ENCODE measurements around the gene MANSC1.

MANSC1 gene

DNA sequence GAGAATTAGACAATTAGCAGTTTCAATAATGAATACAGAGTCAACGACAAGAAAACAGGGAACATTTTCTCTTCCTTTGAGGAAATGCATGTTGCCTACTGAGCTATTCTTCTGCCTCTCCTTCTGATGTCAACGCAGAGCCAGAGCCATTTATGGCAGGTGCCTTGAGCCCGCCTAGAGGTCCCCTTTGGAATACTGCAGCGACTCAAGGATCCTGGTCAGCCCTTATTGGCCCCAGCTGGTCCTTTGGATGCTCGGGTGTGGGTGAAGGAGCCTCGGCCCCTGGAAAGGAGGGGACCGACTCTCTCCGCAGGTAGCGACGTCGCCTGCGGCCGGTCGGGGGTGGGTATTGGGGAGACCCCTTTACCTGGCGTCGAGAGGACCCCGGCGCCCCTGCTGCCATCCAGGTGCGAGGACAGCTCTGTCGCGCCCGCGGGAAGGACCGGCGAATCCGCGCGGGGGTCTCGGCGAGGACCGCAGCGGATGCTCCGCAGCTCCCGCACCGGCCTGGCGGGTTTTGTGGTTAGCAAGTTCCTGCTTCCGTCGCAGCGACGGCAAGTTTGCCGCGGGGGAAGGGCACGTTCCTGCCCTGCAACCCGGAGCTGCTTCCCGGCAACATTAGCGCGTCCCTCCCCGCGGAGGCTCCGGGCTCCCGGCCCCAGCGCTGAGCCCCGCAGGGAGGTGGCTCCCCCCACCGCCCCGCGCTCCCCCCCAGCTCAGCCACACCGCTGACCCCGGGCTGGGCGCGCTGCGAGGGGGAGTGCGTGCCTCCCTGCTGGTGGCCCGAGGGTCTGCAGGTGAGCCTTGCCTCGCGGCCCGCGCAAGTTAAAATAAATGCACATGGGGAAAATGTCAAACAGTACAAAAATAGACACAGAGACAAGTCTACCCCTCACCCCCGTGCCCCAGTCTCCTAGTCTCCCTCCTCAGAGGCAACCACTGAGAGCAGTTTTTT is at the start of gene MANSC1:
MANSC1 (minus strand) TSS at position 532 of the 955 bp plus-strand sequence. CDS start 6,928 bp downstream, outside the sequence.
- DNase-seq, result no peak

DNA sequence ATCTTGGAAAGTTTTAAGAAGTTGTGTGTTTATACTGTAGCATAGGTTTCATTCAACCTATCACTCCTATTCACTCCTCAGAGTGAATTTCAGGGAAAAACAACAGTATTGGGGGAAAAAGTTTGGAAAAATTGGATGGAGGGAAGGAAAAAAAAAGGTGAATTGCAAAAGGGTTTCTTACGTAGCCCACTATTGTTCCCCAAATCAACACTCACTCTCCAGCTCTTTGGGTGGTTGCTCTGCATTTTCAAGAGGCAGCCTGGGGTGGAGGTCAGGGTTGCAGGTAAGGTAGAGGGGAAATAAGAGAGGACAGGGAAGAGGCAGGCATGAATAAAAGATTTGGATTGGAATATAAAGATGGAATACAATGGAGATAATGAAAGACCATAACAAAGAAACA is 49.1 kb upstream of the MANSC1 start:
- no peak for DNase-seq

DNA sequence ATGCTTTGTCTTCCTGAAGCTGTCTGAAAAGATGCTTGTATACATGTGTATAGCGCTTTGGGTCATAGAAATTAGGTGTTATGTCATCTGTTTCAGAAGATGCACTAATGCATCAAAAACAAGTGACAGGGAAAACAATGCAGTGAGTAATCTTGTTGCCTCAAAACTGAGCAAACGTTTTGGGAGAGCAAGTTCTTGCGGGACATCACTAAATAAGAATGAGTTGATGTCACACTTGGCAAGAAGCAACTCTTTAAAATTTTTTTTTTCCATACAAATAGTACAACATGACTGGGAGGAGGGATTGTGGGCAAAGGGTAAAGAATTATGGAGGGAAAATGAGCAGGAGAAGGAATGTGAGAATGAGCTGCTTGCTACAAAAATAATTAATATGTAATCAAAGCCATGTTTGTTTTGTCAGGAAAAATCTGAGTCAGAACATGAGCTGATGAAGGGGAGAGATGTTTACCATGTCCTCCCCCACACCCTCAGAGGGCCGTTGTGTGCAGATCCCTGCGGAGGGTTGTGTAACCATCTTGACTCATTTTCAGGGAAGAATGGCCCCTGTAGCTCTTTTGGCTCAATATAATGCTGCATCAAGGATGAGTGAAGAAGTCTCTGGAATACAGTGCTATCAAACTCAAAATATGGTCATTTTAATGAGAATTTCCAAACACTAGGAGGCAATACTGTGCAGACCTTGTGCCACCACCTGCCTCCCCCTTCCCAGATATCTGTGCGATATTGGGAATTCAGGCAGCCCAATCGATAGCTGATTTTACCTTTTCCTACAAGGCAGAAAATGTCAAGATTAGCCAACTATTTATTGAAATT is 48.2 kb upstream of the MANSC1 start:
- peak; percentile 21 for DNase-seq

DNA sequence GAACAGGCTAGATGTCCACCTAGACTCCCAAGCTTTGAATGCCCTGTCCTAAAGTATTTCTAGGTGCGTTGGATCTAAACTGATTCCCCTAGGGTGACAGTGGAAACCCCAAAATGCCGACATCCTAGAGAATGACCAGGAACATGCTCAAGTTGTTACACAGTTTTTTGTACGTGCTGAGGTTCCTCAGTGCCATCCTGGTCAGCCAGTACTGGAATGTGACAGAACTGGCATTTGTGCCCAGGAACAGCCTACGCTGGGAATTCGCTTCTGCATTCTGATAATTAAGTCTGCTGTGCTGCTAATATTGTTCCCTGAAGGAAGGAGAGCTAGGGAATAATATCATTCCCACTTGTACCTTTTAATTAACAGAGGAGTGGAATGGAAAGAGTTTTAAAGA is 47.1 kb upstream of the MANSC1 start:
- DNase-seq, result no peak

DNA sequence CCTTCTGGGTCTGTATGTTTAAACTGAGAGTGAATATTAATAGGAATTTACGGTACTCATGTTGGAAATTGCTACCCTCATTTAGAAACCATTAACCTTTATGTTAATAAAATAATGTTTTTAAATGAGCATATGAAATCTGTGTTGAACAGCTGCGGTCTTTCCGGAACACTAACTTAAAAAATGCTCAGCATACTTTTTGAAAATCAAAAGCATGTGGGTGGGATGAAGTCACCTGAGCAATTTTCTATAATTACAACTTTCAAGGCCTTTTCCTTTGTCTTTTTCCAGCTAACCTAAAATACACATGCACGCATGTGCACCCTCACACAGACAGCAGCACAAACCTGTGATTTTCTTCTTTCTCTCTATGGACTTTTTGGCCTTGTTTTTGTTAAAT is 46.7 kb upstream of the MANSC1 start:
- DNase-seq, result no peak

DNA sequence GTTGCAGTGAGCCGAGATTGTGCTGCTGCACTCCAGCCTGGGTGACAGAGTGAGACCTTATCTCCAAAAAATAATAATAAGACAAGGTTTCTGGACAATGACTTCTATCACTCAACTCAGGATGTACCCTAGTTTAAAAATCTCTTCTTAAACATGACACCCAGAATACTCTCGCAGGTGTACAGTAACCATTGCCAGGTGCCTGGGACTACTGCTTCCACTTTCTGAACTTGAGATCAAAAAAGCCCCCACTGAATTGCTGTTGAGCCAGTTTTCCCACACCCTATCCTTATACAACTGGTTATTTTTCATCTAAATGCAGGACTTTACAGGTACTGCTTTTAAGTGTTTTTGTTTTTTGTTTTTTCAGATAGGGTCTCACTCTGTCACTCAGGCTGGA is 43.1 kb upstream of the MANSC1 start:
- no peak for DNase-seq

DNA sequence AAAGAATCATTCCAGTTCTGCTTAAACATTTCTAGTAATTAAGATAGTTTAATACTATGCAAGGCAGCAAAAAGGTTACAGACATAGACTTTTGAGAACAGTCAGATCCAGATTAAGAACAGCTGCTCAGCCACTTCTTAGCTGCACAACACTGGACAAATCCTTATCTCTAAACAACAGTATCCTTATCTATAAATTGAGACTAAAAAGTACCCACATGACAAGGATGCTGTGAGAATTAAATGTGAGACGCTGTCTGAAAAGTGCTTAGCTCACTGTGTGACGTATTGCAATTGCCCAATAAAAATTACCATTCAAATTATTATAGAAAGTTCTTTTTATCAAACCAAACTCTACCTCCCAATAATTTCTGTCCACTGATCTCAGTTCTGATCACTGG is 42.4 kb upstream of the MANSC1 start:
- DNase-seq, result no peak

DNA sequence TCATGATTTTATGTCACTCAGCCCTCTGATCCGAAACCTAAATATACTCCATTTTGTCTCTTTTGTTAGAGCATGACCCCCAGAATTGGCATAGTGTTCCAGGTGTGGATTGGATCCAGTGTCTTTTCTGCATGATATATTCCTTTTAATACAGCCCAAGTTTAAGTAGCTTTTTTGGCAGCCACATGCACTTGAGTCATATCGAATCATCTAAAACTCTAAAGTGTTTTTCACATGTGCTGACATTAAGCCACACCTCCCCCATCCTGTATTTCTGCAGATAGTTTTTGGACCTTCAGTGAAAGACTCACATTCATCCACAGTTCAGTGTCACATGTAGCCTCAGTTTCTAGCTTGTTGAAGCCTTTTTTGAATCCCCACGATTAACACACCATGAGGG is 37.5 kb upstream of the MANSC1 start:
- no peak for DNase-seq

DNA sequence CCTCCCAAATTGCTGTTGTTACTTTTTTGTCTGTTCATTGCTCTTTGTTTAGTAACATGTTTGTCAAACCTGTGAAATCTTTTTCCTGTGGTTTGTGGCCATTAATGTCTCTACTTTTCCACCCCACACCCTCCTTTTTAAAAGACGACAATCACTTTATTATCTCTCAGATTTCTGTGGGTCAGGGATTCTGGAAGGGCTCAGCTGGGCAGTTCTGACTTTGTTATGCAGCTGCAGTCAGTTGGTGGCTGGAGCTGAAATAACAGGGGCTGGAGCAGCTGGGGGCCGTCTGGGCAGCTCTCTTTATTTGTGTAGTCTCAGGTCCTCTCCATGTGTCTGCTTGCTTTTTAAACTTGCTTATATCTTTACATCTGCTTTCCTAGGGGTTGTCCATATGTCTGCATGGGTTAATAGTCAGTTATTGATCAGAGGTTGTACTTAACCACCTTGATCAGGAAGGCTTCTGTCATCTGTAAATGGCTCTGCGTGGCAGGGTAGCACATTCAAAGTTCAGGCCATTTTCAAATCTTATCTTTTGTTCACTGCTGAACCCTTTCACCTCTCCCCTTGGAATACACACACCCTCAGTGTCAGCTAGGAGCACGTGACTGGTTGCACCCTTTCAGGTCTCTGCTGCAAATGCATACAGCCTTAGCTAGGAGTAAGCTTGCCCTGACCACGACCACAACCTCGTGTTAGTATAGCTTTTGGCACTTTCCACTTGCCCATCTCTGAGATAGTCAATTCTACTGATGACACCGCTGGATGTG is 34.7 kb upstream of the MANSC1 start:
- DNase-seq, result no peak

DNA sequence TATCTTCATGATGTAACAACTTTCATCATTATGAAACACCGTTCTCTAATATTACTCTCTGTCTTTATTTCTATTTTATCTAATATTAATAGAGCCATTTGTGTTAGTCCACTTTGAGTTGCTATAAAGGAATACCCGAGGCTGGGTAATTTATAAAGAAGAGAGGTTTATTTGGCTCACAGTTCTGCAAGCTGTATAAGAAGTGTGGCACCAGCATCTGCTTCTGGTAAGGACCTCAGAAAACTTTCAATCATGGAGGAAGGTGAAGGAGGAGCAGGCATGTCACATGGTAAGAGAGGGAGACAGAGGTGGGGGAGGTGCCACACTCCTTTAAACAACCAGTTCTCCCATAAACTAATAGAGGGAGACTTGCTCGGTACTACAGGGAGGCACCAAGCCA is 31.9 kb upstream of the MANSC1 start:
- no peak for DNase-seq

DNA sequence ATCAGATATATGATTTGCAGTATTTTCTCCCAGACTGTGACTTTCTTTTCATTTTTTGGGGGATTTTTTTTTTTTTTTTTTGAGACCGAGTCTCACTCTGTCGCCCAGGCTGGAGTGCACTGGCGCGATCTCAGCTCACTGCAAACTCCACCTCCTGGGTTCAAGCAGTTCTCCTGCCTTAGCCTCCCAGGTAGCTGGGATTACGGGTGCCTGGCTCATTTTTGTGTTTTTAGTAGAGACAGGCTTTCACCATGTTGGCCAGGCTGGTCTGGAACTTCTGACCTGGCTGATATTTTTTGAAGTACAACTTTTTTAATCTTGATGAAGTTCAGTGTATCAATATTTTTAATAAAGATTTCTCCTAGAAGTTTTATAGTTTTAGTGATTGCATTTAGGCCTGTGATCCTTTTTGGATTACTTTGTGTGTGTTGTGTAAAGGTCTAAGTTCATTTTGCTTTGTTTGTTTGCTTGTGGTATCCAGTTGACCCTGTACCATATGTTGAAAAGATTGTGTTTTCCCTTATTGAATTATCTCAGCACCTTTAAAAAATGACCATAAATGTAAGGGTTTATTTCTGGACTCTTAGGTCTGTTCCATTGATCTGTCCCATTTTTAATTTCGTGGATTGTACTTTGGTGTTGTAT is 31.0 kb upstream of the MANSC1 start:
- no peak for DNase-seq

DNA sequence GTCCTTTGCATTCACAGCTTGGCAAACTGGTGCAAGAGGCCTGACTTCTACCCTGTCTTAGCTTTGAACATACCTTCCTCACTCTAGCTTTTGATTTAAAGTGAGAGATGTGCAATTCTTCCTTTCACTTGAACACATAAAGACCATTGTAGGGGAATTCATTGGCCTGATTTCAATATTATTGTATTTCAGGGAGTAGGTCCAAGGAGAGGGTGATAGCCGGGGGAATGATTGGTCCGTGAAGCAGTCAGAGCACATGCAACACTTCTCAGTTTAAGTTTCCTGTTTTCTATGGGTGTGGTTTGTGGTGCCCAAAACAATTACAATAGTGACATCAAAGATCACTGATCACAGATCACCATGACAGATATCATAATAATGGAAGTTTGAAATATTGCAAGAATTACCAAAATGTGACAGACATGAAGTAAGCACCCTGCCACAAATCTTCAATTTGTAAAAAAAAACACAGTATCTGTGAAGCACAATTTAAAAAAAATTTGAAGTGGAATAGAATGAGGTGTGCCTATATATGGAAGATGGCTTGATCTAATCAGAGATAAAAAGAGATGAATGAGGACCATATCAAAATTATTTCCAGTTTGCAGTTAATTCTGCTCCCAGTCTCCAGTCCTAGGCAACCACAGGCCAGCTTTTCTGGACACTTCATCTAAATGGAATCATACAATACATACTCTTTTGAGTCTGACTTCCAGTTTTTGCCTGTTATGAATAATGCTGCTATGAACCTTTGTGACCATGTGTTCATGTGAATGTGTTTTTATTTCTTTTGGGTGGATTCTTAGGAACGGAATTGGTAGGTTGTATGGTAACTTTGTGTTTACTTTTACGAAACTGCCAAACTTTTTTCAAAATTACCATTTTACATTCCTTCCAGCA is 30.0 kb upstream of the MANSC1 start:
- DNase-seq, result peak; percentile 62

DNA sequence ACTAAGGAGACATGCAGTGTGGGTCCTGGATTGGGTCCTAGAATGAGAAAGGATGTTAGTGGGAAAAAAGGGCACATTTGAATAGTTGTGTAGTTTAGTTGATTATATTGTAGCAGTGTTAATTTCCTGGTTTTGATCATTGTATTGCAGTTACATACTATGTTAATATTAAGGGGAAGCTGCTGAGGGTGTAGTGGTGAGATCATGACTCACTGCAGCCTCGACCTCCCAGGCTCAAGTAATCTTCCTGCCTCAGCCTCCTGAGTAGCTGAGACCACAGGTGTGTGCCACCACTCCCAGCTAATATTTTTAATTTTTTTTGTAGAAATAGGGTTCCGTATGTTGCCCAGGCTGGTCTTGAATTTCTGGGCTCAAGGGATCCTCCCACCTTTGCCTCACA is 28.6 kb upstream of the MANSC1 start:
- DNase-seq, result peak; percentile 21

DNA sequence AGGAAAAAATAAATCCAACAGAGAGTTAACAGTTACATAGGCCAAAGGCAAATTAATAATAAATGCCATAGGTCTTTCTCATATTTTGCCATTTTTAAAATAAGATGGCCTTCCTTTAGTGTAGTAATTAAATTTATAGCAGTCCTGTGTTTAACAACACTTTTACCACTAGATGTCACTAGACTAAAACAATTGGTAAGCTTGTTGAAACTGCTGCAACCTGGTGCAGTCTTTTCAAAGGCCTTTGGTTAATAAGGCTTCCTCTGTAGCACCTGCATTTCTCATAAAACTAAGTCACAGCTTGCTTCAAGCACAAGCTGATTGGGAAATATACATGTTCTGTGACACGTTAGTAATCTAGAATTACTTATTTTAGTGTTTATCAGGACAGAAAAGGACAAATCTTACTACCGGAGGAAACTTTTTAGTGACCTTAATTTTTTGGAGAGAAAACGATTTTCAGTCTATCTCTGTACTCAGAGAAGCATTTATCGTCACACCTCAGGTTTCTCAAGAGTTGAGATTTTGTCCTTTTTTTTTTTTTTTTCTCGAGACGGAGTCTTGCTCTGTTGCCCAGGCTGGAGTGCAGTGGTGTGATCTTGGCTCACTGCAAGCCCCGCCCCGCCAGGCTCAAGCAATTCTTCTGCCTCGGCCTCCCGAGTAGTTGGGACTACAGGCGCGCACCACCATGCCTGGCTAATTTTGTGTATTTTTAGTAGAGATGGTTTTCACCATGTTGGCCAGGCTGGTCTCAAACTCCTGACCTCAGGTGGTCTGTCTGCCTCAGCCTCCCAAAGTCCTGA is 26.8 kb upstream of the MANSC1 start:
- peak; percentile 83 for DNase-seq

DNA sequence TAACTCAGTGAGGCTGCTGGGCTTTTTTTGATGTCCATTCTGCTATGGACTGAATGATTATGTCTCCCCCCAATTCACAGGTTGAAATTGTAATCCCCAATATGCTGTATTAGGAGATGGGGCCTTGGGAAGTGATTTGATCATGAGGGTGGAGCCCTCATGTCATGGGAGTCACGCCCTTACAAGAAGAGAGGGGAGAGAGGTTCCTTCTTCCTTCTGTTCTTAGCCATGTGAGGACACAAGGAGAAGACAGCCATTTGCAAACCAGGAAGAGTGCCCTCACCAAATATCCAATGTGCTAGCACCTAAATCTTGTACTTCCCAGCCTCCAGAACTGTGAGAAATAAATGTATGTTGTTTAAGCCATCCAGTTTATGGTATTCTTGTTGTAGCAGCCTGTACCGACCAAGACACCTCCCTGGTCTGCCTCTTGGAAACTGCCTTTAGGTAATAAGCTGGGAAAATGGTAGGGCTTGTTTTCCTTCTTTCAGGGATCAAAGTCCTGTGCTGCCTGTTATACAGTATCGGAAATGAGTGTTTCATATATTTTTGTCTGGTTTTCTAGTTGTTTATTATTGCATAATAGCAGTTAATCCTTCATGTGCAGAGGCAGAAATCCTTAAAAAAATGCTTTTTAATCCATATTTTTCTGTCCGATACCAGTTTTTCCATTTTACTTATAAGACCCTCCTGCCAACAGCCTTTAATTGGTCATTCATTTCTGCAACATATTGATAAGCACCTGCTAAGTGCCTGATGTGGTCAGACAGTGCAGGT is 23.1 kb upstream of the MANSC1 start:
- DNase-seq, result no peak

DNA sequence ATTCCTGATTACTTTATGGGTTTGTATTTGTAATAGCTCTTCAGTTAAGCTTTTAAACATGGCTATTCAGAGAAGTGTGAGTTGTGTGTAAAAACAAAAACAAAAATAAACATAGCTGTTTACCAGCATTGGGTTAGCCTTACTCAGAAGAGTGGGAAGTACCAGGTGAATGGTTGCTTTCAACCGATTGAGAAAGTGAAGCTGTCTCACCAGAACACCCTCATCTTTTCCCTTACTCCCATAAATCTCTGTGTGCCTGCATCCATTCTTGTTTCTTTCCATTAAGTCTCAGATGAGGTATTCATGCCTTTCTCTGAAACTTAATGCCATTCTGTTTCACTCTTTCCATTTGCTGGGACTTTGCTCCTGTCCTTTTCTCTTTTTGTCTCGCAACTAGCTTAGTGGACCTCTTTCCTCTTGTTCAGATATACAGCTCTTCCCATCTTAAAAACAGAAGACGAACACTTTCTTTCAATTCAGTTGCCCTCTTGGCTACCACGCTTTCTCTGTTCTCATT is 17.5 kb upstream of the MANSC1 start:
- DNase-seq, result no peak

DNA sequence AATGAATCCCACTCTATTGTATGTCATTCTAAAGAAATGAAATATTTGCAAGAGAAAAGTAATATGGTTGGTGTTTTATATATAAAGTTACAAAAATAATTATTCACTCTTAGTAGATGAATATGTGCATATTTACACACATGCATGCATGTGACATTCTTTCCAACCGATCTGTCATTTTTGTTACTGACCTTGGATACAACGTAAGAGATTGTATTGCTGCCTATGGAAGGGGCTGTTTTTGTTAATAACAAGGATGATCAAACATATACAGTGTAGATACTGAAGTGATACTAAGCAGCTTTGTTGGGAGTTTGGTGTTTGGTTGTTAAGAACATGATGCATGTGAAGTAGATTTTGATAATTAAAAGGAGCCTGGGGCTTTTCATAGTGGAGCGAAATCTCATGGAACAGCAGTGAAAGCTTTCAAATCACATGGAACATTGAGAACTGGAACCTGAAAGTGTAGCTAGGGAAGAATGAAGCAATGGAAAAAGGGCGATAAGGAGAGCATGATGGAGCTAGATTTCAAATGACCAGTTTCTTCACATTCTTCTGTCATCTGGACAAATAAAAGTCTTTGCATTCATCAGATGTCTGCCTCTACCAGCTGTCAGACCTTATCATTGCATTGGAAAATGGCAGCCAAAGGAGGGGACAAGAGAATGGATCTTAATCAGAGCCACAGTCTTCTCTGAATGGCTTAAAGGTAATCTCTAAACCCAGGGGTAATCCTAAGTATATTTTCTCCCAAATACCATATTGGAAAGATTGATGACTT is 16.8 kb upstream of the MANSC1 start:
- no peak for DNase-seq

DNA sequence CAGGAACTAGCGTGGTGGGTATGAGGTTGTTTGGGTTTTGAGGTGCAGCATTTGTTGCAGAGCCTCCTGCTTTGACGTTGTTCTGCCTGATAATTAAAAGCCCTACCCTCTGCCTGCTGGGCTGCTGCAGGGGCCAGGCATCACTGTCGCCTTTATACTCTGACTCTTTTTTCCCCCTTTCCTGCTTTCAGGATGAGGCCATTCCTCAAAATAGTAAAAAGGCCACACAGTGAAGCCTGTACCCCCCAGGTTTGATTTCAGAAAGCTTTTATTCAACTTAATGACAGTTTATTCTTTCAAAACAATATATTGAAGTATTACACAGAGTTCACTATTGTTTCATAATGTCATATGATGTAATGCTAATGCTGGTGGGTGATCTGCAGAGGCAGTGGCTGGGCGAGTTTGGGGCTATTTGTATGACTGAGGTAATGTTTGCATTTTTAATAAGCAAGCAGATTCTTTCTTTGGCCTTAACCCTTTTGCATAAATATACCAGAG is 15.9 kb upstream of the MANSC1 start:
- DNase-seq, result peak; percentile 60

DNA sequence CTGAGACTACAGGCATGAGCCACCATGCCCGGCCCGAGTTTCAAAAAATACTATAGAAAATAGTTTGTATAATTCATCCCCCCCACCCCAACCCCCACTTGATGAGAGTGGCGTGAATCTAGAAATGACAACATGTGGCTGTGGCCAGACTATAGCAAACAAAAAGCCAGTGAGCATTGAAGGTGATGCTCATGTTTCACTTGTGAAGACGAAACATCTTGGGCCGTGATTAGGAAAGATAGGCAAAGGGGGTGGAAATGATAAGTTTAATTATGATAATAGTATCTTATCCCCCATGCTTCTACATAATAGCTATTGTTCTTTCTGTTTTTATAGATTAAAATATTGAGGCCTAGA is 15.4 kb upstream of the MANSC1 start:
- no peak for DNase-seq

All from suppressor macrophage treated with lipopolysaccharide for 4 hours (primary cell).